Measurements from ENCODE around the gene PPM1D.
"Not testable (repeated sequence)": the region's sequence is repeated elsewhere in the genome, so short reads cannot be mapped to it uniquely, and the experiment has no call there.

PPM1D gene

DNA sequence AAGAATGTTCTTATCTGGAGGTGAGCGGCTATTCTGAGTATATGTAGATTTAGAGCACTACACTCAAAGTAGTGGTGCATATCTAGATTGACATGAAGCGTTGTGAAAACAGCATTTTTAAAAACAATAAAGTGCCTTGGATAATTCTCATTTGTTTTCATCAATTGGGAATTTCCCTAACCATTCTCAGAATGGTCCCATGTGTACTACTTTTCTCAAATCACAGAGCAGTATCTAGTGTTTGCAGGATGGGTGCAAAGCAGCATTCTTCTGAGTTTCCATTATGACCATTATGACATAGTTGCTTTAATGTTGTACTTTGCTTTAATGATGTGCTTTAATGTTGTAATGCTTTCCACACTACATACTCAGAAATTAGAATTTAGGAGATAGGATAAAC, 61.5 kb downstream of the PPM1D start:
- DNase-seq (ENCODE audit: low read depth, low spot score), result no peak
- Histone ChIP-seq H3K4me3 (ENCODE audit: low read length) (no peak overlapping the region), H3K27me3 (ENCODE audit: control insufficient read depth, insufficient read depth, low read length) (no peaks in the 10 kb centered on the region), H3K9me3 (ENCODE audit: control insufficient read depth, insufficient read depth, low read length) (no peaks in the 10 kb centered on the region), H3K36me3 (ENCODE audit: control insufficient read depth, insufficient read depth, low read length) (no peaks in the 10 kb centered on the region), H3K4me1 (ENCODE audit: control insufficient read depth, insufficient read depth, low read length) (no peaks in the 10 kb centered on the region), H3K27ac (ENCODE audit: low read length) (no peak overlapping the region)
- WGBS (ENCODE audit: insufficient coverage, insufficient read length), result no CpG with 5 or more reads among the region's 2 CpGs

DNA sequence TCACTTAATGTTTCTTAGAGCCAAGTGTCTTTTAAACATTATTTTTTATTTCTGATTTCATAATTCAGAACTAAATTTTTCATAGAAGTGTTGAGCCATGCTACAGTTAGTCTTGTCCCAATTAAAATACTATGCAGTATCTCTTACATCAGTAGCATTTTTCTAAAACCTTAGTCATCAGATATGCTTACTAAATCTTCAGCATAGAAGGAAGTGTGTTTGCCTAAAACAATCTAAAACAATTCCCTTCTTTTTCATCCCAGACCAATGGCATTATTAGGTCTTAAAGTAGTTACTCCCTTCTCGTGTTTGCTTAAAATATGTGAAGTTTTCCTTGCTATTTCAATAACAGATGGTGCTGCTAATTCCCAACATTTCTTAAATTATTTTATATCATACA, 64.0 kb downstream of the PPM1D start:
- no peak for DNase-seq (ENCODE audit: low read depth, low spot score)
- H3K27ac ChIP-seq (ENCODE audit: low read length), result no peak overlapping the region
- no peak overlapping the region for H3K4me3 ChIP-seq (ENCODE audit: low read length)
- no peaks in the 10 kb centered on the region for H3K27me3 ChIP-seq (ENCODE audit: control insufficient read depth, insufficient read depth, low read length)
- H3K36me3 ChIP-seq (ENCODE audit: control insufficient read depth, insufficient read depth, low read length), result no peaks in the 10 kb centered on the region
- no CpG with 5 or more reads among the region's 1 CpG for WGBS (ENCODE audit: insufficient coverage, insufficient read length)
- H3K9me3 ChIP-seq (ENCODE audit: control insufficient read depth, insufficient read depth, low read length), result no peaks in the 10 kb centered on the region
- no peaks in the 10 kb centered on the region for H3K4me1 ChIP-seq (ENCODE audit: control insufficient read depth, insufficient read depth, low read length)

DNA sequence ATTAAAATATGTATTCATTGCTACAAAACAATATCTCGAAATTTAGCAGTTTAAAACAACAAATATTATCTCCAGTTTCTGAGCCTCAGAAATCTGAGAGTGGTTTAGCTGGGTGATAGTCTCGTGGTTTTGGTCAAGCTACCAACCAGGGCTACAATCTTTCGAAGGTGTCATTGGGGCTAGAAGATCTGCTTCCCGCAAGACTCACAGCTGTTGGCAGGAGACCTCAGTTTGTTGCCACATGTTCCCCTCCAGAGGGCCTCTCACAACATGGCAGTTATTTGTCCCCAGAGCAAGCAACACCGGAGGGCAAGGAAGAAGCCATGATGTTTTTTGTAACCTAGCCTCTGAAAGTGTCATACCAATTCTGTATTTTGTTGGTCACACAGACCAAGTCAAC, 65.6 kb downstream of the PPM1D start:
- DNase-seq (ENCODE audit: low read depth, low spot score), result no peak
- Histone ChIP-seq H3K4me3 (ENCODE audit: low read length) (no peak overlapping the region), H3K9me3 (ENCODE audit: control insufficient read depth, insufficient read depth, low read length) (no peaks in the 10 kb centered on the region), H3K4me1 (ENCODE audit: control insufficient read depth, insufficient read depth, low read length) (no peaks in the 10 kb centered on the region), H3K27me3 (ENCODE audit: control insufficient read depth, insufficient read depth, low read length) (no peaks in the 10 kb centered on the region), H3K27ac (ENCODE audit: low read length) (no peak overlapping the region), H3K36me3 (ENCODE audit: control insufficient read depth, insufficient read depth, low read length) (no peaks in the 10 kb centered on the region)
- WGBS (ENCODE audit: insufficient coverage, insufficient read length), result no CpG with 5 or more reads among the region's 5 CpGs

DNA sequence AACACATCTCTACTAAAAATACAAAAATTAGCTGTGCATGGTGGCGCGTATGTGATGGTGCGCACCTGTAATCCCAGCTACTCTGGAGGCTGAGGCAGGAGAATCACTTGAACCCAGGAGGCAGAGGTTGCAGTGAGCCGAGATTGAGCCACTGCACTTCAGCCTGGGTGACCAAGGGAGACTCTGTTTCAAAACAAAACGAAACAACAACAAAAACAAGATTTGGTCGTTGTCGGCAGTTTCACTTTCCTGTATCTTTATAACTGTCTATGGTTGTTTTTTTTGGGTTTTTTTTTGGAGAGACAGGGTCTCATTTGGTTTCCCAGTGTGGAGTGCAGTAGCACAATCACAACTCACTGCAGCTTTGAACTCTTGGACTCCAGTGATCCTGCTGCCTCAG, 68.7 kb downstream of the PPM1D start:
- no CpG with 5 or more reads among the region's 7 CpGs for WGBS (ENCODE audit: insufficient coverage, insufficient read length)
- H3K36me3 ChIP-seq (ENCODE audit: control insufficient read depth, insufficient read depth, low read length); H3K27me3 ChIP-seq (ENCODE audit: control insufficient read depth, insufficient read depth, low read length); DNase-seq (ENCODE audit: low read depth, low spot score); H3K27ac ChIP-seq (ENCODE audit: low read length); H3K4me1 ChIP-seq (ENCODE audit: control insufficient read depth, insufficient read depth, low read length); H3K9me3 ChIP-seq (ENCODE audit: control insufficient read depth, insufficient read depth, low read length); H3K4me3 ChIP-seq (ENCODE audit: low read length): not testable (repeated sequence)

DNA sequence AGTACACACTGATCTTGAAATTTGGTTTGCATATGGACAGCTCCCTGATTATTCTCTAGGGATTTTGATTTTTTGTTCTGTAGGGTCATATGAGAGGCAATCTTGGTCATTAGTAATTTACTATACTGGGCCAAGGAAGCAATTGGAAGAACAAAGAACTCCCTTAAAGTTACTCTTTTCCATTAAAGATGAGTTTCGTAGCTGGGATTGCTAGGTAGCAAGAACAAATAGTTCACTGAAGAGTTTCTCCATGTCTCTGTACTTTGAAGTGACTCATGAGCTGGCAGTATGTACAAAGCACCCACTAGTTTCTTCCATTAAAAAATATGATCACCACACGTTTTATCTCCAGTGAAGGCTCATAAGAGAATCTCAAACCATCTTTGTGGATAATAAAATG, 71.5 kb downstream of the PPM1D start:
- no peaks in the 10 kb centered on the region for H3K27me3 ChIP-seq (ENCODE audit: control insufficient read depth, insufficient read depth, low read length)
- H3K9me3 ChIP-seq (ENCODE audit: control insufficient read depth, insufficient read depth, low read length), result no peaks in the 10 kb centered on the region
- no peak for DNase-seq (ENCODE audit: low read depth, low spot score)
- H3K4me3 ChIP-seq (ENCODE audit: low read length), result no peak overlapping the region
- H3K36me3 ChIP-seq (ENCODE audit: control insufficient read depth, insufficient read depth, low read length), result no peaks in the 10 kb centered on the region
- WGBS (ENCODE audit: insufficient coverage, insufficient read length), result no CpG with 5 or more reads among the region's 2 CpGs
- no peak overlapping the region for H3K27ac ChIP-seq (ENCODE audit: low read length)
- H3K4me1 ChIP-seq (ENCODE audit: control insufficient read depth, insufficient read depth, low read length), result no peaks in the 10 kb centered on the region

DNA sequence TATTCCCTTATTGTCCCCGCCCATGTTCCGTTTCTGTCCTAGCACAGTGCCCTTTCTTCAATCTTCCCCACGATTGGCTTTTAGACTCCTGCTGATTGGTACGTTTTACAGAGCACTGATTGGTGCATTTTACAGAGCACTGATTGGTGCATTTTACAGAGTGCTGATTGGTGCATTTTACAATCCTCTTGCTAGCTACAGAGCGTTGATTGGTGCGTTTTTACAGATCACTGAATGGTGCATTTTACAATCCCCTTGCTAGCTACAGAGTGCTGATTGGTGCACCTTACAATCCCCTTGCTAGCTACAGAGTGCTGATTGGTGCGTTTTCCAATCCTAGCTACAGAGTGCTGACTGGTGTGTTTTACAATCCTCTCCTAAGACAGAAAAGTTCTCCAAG, 74.6 kb downstream of the PPM1D start:
- not testable (repeated sequence) for H3K36me3 ChIP-seq (ENCODE audit: control insufficient read depth, insufficient read depth, low read length); H3K4me3 ChIP-seq (ENCODE audit: low read length); H3K4me1 ChIP-seq (ENCODE audit: control insufficient read depth, insufficient read depth, low read length); DNase-seq (ENCODE audit: low read depth, low spot score); H3K27me3 ChIP-seq (ENCODE audit: control insufficient read depth, insufficient read depth, low read length); H3K9me3 ChIP-seq (ENCODE audit: control insufficient read depth, insufficient read depth, low read length); H3K27ac ChIP-seq (ENCODE audit: low read length)
- WGBS (ENCODE audit: insufficient coverage, insufficient read length), result no CpG with 5 or more reads among the region's 7 CpGs

DNA sequence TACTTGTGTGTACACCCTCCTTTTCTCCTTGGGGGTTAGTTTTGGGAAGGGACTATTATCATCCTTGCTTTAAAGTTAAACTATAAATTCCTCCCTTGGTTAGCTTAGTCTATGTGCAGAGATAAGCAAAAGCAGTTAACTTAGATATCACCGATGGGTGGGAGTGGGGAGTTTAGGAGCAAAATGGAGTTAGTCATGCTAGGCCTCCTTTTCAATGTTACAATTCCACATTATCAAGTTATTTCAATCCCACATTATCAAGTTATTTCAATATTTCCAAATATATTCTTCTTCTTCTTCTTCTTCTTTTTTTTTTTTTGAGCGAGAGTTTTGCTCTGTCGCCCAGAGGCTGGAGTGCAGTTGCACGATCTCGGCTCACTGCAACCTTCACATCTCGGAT, 76.0 kb downstream of the PPM1D start:
- DNase-seq (ENCODE audit: low read depth, low spot score), result no peak
- H3K4me3 ChIP-seq (ENCODE audit: low read length), result no peak overlapping the region
- H3K27me3 ChIP-seq (ENCODE audit: control insufficient read depth, insufficient read depth, low read length), result no peaks in the 10 kb centered on the region
- H3K27ac ChIP-seq (ENCODE audit: low read length), result no peak overlapping the region
- no peaks in the 10 kb centered on the region for H3K36me3 ChIP-seq (ENCODE audit: control insufficient read depth, insufficient read depth, low read length)
- H3K9me3 ChIP-seq (ENCODE audit: control insufficient read depth, insufficient read depth, low read length), result no peaks in the 10 kb centered on the region
- WGBS (ENCODE audit: insufficient coverage, insufficient read length), result no CpG with 5 or more reads among the region's 6 CpGs
- no peaks in the 10 kb centered on the region for H3K4me1 ChIP-seq (ENCODE audit: control insufficient read depth, insufficient read depth, low read length)

DNA sequence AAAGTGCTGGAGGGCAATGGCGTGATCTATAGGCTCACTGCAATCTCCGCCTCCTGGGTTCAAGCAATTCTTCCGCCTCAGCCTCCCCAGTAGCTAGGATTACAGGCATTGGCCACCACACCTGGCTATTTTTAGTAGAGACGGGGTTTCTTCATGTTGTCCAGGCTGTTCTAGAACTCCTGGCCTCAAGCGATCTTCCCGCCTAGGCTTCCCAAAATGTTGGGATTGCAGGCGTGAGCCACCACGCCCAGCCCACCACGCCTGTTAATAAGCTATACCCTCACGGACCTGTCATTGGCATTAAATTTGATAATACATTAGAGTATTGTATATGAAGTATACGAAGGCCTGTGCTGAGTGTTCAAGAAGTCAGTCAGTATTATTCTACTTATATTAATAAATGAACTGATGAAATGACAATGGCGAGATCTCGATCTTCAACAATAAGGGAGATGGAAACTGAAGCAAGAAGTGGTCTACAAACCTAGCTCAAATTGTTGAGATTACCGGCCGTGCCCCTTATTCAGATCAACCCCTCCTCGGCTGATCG, 76.8 kb downstream of the PPM1D start:
- H3K4me1 ChIP-seq (ENCODE audit: control insufficient read depth, insufficient read depth, low read length), result no peaks in the 10 kb centered on the region
- no peaks in the 10 kb centered on the region for H3K36me3 ChIP-seq (ENCODE audit: control insufficient read depth, insufficient read depth, low read length)
- no peak overlapping the region for H3K27ac ChIP-seq (ENCODE audit: low read length)
- peak overlapping the region; percentile 79; the same call in 1 of the 2 replicates for H3K4me3 ChIP-seq (ENCODE audit: low read length)
- no peak for DNase-seq (ENCODE audit: low read depth, low spot score)
- H3K27me3 ChIP-seq (ENCODE audit: control insufficient read depth, insufficient read depth, low read length), result no peaks in the 10 kb centered on the region
- H3K9me3 ChIP-seq (ENCODE audit: control insufficient read depth, insufficient read depth, low read length), result no peaks in the 10 kb centered on the region
- WGBS (ENCODE audit: insufficient coverage, insufficient read length), result no CpG with 5 or more reads among the region's 17 CpGs

DNA sequence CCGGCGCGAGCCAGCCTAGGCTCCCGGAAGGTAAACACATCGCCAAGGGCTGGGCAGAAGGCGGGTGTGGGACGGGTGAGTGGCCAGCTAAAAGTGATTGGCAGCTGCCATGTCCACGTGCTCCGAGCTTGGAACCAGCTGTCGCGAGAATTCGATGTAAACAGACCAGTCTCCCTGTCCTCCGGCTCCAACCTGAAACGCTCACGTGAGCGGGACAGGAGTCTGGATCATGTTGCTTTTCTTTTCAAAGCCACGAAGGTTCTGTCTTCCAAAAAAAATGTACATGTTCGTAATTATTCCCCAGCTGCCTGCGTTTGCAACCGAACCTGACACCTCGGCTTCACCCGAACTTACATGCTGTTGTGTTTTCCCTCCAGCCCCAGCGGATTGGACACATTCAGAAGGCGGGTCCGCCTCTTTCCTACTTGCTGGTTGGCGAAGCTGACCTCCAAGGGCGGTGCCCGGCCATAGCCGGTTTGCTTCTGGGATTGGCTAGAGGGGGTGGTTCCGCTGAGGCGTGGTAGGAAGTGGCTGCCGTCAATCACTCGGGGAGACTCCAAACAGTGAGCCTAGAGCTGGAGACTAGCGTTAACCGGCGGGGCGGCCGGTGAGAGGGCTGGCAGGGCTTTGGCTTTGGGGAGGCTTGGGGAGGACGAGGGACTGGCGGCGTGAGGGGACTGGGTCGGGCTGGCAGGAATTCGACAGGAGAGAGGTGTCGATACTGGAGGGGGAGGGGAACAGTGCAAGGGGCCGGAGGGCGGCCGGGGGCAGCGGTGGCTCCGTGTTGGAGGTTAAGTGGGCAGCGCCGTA, 77.5 kb downstream of the PPM1D start, which contains the start of gene BCAS3:
TSS of gene BCAS3 (plus strand) at position 544 of the 810 bp plus-strand sequence.
- Histone ChIP-seq H3K4me1 (ENCODE audit: control insufficient read depth, insufficient read depth, low read length) (no peaks in the 10 kb centered on the region), H3K9me3 (ENCODE audit: control insufficient read depth, insufficient read depth, low read length) (no peaks in the 10 kb centered on the region), H3K27ac (ENCODE audit: low read length) (no peak within 1 kb of the TSS), H3K4me3 (ENCODE audit: low read length) (peak within 1 kb of the TSS; percentile 79; the same call in 1 of the 2 replicates), H3K27me3 (ENCODE audit: control insufficient read depth, insufficient read depth, low read length) (no peaks in the 10 kb centered on the region), H3K36me3 (ENCODE audit: control insufficient read depth, insufficient read depth, low read length) (no peaks in the 10 kb centered on the region)
- no CpG with 5 or more reads among the region's 51 CpGs for WGBS (ENCODE audit: insufficient coverage, insufficient read length)
- peak; percentile 98 for DNase-seq (ENCODE audit: low read depth, low spot score)

DNA sequence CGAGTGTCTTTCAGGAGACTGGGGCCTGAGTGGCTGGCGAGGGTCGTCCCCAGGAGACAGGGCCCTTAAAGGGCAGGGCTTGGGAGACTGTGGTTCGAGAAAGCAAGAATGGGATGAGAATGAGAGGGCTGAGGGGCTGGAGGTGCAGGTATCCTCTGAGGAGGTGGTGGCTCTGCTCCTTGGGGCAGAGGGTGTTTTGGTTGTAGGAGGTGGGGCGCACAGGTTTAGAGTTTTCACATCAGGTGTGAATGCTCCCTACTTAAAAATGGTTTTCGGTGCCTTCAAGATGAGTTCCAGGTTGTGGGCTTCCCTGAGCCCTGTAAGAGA, 78.1 kb downstream of the PPM1D start:
- Histone ChIP-seq H3K4me3 (ENCODE audit: low read length) (peak overlapping the region; percentile 79; the same call in 1 of the 2 replicates), H3K27me3 (ENCODE audit: control insufficient read depth, insufficient read depth, low read length) (no peaks in the 10 kb centered on the region), H3K9me3 (ENCODE audit: control insufficient read depth, insufficient read depth, low read length) (no peaks in the 10 kb centered on the region), H3K4me1 (ENCODE audit: control insufficient read depth, insufficient read depth, low read length) (no peaks in the 10 kb centered on the region), H3K36me3 (ENCODE audit: control insufficient read depth, insufficient read depth, low read length) (no peaks in the 10 kb centered on the region), H3K27ac (ENCODE audit: low read length) (no peak overlapping the region)
- DNase-seq (ENCODE audit: low read depth, low spot score), result no peak
- WGBS (ENCODE audit: insufficient coverage, insufficient read length), result no CpG with 5 or more reads among the region's 6 CpGs

DNA sequence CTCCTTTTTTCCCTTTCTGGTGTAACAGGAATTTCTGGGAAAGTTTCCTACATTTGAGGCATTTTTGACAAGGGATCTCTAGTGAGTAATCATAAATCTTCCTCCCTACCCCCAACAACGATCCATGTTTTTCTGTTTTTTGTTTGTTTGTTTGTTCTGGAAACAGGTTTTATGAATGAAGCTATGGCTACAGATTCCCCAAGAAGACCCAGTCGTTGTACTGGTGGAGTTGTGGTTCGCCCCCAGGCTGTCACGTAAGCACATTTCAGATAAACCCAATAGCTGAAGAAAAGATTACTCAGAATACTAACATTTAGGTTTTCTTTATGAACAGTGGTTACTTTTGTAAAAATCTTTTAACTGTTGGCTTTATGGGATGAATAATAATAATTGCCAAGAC, 79.3 kb downstream of the PPM1D start:
- Histone ChIP-seq H3K9me3 (ENCODE audit: control insufficient read depth, insufficient read depth, low read length) (no peaks in the 10 kb centered on the region), H3K4me3 (ENCODE audit: low read length) (no peak overlapping the region), H3K36me3 (ENCODE audit: control insufficient read depth, insufficient read depth, low read length) (no peaks in the 10 kb centered on the region), H3K4me1 (ENCODE audit: control insufficient read depth, insufficient read depth, low read length) (no peaks in the 10 kb centered on the region), H3K27me3 (ENCODE audit: control insufficient read depth, insufficient read depth, low read length) (no peaks in the 10 kb centered on the region), H3K27ac (ENCODE audit: low read length) (no peak overlapping the region)
- no CpG with 5 or more reads among the region's 4 CpGs for WGBS (ENCODE audit: insufficient coverage, insufficient read length)
- no peak for DNase-seq (ENCODE audit: low read depth, low spot score)
